GM23338 (cell line): ENCODE data around the gene DGKH. TPM values are rescaled to one million over a fixed set of nuclear protein-coding genes. Genes with fewer than 3 reads are reported as not detected.

Source experiments
- ATAC-seq: fragments of 200-7000 bp; cut with Tn5 transposase; 3 replicates; pipeline ENCODE4 v1.9.1; 2020
- DNase-seq: peaks from one replicate; pipeline ENCODE4 v3.0.0-alpha.2; 2015; ENCODE audit warnings: low spot score
- H2AFZ ChIP-seq: fragments of 200-600 bp; sonication (generic); 2 replicates; pipeline ENCODE4 v1.8.0; 2016; ENCODE audit warnings: antibody characterized with exemption, mild to moderate bottlenecking, moderate library complexity
- H3F3A ChIP-seq: fragments of 200-600 bp; sonication (generic); replicated peaks from 2 replicates; pipeline ENCODE4 v1.8.0; 2017; ENCODE audit warnings: antibody characterized with exemption, mixed run types, low read depth
- H3K27ac ChIP-seq: fragments of 200-600 bp; sonication (generic); 2 replicates; pipeline ENCODE4 v1.6.1; 2016; ENCODE audit warnings: low read depth
- H3K27me3 ChIP-seq: fragments of 200-600 bp; sonication (generic); 2 replicates; pipeline ENCODE4 v1.8.0; 2016; ENCODE audit warnings: mild to moderate bottlenecking, mixed run types, moderate library complexity; ENCODE audit not compliant: insufficient read depth
- H3K36me3 ChIP-seq: fragments of 200-600 bp; sonication (generic); 2 replicates; pipeline ENCODE4 v1.8.0; 2016; ENCODE audit warnings: mild to moderate bottlenecking; ENCODE audit not compliant: insufficient read depth
- H3K4me1 ChIP-seq: fragments of 200-600 bp; sonication (generic); 2 replicates; pipeline ENCODE4 v1.8.0; 2016; ENCODE audit warnings: mild to moderate bottlenecking, moderate library complexity; ENCODE audit not compliant: insufficient read depth
- H3K4me2 ChIP-seq: fragments of 200-600 bp; sonication (generic); 2 replicates; pipeline ENCODE4 v1.7.1; 2017; ENCODE audit warnings: mixed run types
- H3K4me3 ChIP-seq: fragments of 200-600 bp; sonication (generic); 2 replicates; pipeline ENCODE4 v1.6.1; 2016; ENCODE audit warnings: mixed run types
- H3K79me2 ChIP-seq: fragments of 200-600 bp; sonication (generic); replicated peaks from 2 replicates; pipeline ENCODE4 v1.8.0; 2017; ENCODE audit warnings: mild to moderate bottlenecking; ENCODE audit not compliant: insufficient read depth
- H3K9me2 ChIP-seq: fragments of 200-600 bp; sonication (generic); 2 replicates; pipeline ENCODE4 v1.8.0; 2017; ENCODE audit not compliant: insufficient read depth
- H4K20me1 ChIP-seq: fragments of 200-600 bp; sonication (generic); replicated peaks from 2 replicates; pipeline ENCODE4 v1.8.0; 2017; ENCODE audit warnings: mild to moderate bottlenecking; ENCODE audit not compliant: insufficient read depth
- H3K27ac Mint-ChIP-seq: 2 replicates; pipeline ENCODE4 v1.8.0; 2020; ENCODE audit warnings: inconsistent platforms, mild to moderate bottlenecking, moderate library complexity, mixed read lengths
- H3K27me3 Mint-ChIP-seq: 3 replicates; pipeline ENCODE4 v1.8.0; 2022; ENCODE audit warnings: low read depth, mild to moderate bottlenecking, moderate library complexity, mixed read lengths, inconsistent platforms; ENCODE audit not compliant: insufficient read depth, poor library complexity
- H3K36me3 Mint-ChIP-seq: 3 replicates; pipeline ENCODE4 v1.8.0; 2021; ENCODE audit warnings: low read depth, mild to moderate bottlenecking, inconsistent platforms, moderate library complexity, mixed read lengths
- H3K4me1 Mint-ChIP-seq: 3 replicates; pipeline ENCODE4 v1.8.0; 2020; ENCODE audit warnings: mild to moderate bottlenecking, inconsistent platforms, mixed read lengths
- H3K4me3 Mint-ChIP-seq: 3 replicates; pipeline ENCODE4 v1.8.0; 2021; ENCODE audit warnings: moderate library complexity, mild to moderate bottlenecking, inconsistent platforms, mixed read lengths
- H3K9me3 Mint-ChIP-seq: 3 replicates; pipeline ENCODE4 v1.8.0; 2020; ENCODE audit warnings: moderate library complexity, mild to moderate bottlenecking, inconsistent platforms, mixed read lengths
- CREB1 ChIP-seq: fragments of 250-450 bp; sonication (Bioruptor Pico); IDR thresholded peaks from 2 replicates; pipeline ENCODE4 v1.5.0; 2020; ENCODE audit warnings: low read depth, mild to moderate bottlenecking, moderate library complexity
- CTCF ChIP-seq, 2 experiments: fragments of 200-600 bp in 1 of 2; sonication (generic) in 1 of 2; conservative IDR thresholded peaks; 2 replicates each; pipeline versions ENCODE4 v1.5.1 to v1.6.1; 2016 to 2017; ENCODE audit warnings: antibody characterized with exemption in 2 of 2, low read depth in 2 of 2, mild to moderate bottlenecking in 2 of 2, moderate library complexity in 1 of 2
- ETS1 ChIP-seq: IDR thresholded peaks from 2 replicates; pipeline ENCODE4 v1.6.1; 2016; ENCODE audit warnings: antibody characterized with exemption
- EZH2 ChIP-seq: fragments of 200-600 bp; sonication (generic); IDR thresholded peaks from one replicate; pipeline ENCODE4 v1.8.0; 2017; ENCODE audit warnings: antibody characterized with exemption, mild to moderate bottlenecking, low read depth; ENCODE audit not compliant: unreplicated experiment
- EZH2phosphoT487 ChIP-seq: fragments of 200-600 bp; sonication (generic); IDR thresholded peaks from one replicate; pipeline ENCODE4 v1.8.1; 2018; ENCODE audit warnings: antibody characterized with exemption; ENCODE audit not compliant: unreplicated experiment
- JUNB ChIP-seq: IDR thresholded peaks from one replicate; pipeline ENCODE4 v1.6.1; 2016; ENCODE audit warnings: antibody characterized with exemption; ENCODE audit not compliant: unreplicated experiment
- NANOG ChIP-seq: IDR thresholded peaks from 2 replicates; pipeline ENCODE4 v1.6.1; 2016; ENCODE audit warnings: antibody characterized with exemption, borderline replicate concordance
- POLR2AphosphoS5 ChIP-seq: IDR thresholded peaks from 2 replicates; pipeline ENCODE4 v1.6.1; 2016; ENCODE audit warnings: antibody characterized with exemption, low read depth
- STAT1 ChIP-seq: IDR thresholded peaks from one replicate; pipeline ENCODE4 v1.6.1; 2016; ENCODE audit warnings: antibody characterized with exemption; ENCODE audit not compliant: unreplicated experiment
- ZNF462 ChIP-seq: fragments of 250-450 bp; sonication (Bioruptor Pico); IDR thresholded peaks from 2 replicates; pipeline ENCODE4 v1.5.0; 2020; ENCODE audit warnings: mild to moderate bottlenecking, moderate library complexity
- polyA plus RNA-seq: library from polyadenylated mRNA; unstranded; fragments of >200 nt; fragmentation: Nextera tagmentation; extraction: Ambion mirVana; gene quantifications from 2 replicates; pipeline ENCODE4 v1.2.1, GENCODE V29; 2016
- total RNA-seq: library from RNA; depleted of rRNA; stranded (reverse); fragments of >200 nt; shearing (Covaris generic); gene quantifications from 2 replicates; pipeline ENCODE4 v1.2.3, GENCODE V29; 2014

Gene DGKH
- total and polyA plus RNA-seq, 2 experiments from 2014 or later, result 2.1 to 7.5 TPM

- no peaks in the 10 kb centered on the region for H3K36me3 ChIP-seq
- peaks cover 31% of the 10 kb centered on the region for H3K4me1 ChIP-seq
- no peaks in the 10 kb centered on the region for H3K79me2 ChIP-seq
- H4K20me1 ChIP-seq, result no peaks in the 10 kb centered on the region
- no peaks in the 10 kb centered on the region for H3K27me3 ChIP-seq
- H3K4me2 ChIP-seq, result no peak overlapping the region
- ATAC-seq (no peak), DNase-seq (no peak)
- H3K36me3 Mint-ChIP-seq, result no peaks in the 10 kb centered on the region
- no peak overlapping the region for H3K4me3 ChIP-seq
- no peak overlapping the region for H3K4me3 Mint-ChIP-seq
- H3F3A ChIP-seq, result no peaks in the 10 kb centered on the region
- H3K27ac ChIP-seq, result no peak overlapping the region
- TF ChIP-seq CREB1 (CRISPR knock-in tag) (no peak), JUNB (no peak), POLR2AphosphoS5 (no peak), NANOG (no peak), EZH2 (no peak), EZH2phosphoT487 (no peak), ETS1 (no peak), STAT1 (no peak)
- H3K4me1 Mint-ChIP-seq, result peaks cover 32% of the 10 kb centered on the region
- H3K9me2 ChIP-seq, result no peaks in the 10 kb centered on the region
- H3K27ac Mint-ChIP-seq, result no peak overlapping the region; the same call in 1 of the 2 replicates
- H2AFZ ChIP-seq, result no peak overlapping the region
- no peaks in the 10 kb centered on the region for H3K27me3 Mint-ChIP-seq
- no peaks in the 10 kb centered on the region for H3K9me3 Mint-ChIP-seq
Measured at GRCh38 chr13:42218576-42218975, 170.1 kb downstream of the DGKH start.

GRCh38 chr13:42219051-42219450, 170.6 kb downstream of the DGKH start:
- Histone ChIP-seq H3K27me3 (no peaks in the 10 kb centered on the region), H3K4me2 (no peak overlapping the region), H3K36me3 (no peaks in the 10 kb centered on the region), H3F3A (no peaks in the 10 kb centered on the region), H2AFZ (no peak overlapping the region), H3K9me2 (no peaks in the 10 kb centered on the region), H3K79me2 (no peaks in the 10 kb centered on the region), H3K4me3 (no peak overlapping the region), H3K27ac (no peak overlapping the region), H4K20me1 (no peaks in the 10 kb centered on the region), H3K4me1 (peaks cover 31% of the 10 kb centered on the region)
- no peak overlapping the region for H3K27ac Mint-ChIP-seq
- no peaks in the 10 kb centered on the region for H3K36me3 Mint-ChIP-seq
- H3K27me3 Mint-ChIP-seq, result no peaks in the 10 kb centered on the region
- ATAC-seq (no peak), DNase-seq (no peak)
- H3K9me3 Mint-ChIP-seq, result no peaks in the 10 kb centered on the region
- H3K4me1 Mint-ChIP-seq, result peaks cover 32% of the 10 kb centered on the region
- H3K4me3 Mint-ChIP-seq, result no peak overlapping the region
- TF ChIP-seq NANOG, result no peak
- TF ChIP-seq EZH2phosphoT487, result no peak
- no peak for TF ChIP-seq EZH2
- TF ChIP-seq ZNF462 (CRISPR knock-in tag), result no peak
- TF ChIP-seq CTCF (conservative IDR thresholded peaks at IDR 0.05; ENCODE audit: low read depth in 2 of 2), result no peak
